ENCODE results near the gene PCDHGA5.

PCDHGA5 gene

DNA sequence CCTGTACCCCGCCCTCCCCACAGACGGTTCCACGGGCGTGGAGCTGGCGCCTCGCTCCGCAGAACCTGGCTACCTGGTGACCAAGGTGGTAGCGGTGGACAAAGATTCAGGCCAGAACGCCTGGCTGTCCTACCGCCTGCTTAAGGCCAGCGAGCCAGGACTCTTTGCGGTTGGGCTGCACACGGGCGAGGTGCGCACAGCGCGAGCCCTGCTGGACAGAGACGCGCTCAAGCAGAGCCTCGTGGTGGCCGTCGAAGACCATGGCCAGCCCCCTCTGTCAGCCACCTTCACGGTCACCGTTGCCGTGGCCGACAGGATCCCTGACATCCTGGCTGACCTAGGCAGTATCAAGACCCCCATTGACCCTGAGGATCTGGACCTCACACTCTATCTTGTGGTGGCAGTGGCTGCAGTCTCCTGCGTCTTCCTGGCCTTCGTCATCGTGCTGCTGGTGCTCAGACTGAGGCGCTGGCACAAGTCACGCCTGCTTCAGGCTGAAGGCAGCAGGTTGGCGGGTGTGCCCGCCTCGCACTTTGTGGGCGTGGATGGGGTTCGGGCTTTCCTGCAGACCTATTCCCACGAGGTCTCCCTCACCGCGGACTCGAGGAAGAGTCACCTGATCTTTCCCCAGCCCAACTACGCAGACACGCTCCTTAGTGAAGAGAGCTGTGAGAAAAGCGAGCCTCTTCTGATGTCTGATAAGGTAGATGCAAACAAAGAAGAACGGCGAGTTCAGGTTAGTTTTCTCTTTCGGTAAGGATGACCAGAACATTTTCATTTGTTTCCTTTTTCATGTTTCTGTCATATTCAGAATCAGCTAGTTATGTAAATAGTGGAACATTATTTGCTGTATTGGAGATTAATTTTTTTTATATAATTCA, 2.3 kb downstream of the PCDHGA5 start:
- Histone ChIP-seq H3K27me3 (ENCODE audit: insufficient read depth, low read length, poor library complexity) (no peaks in the 10 kb centered on the region), H3K56ac (ENCODE audit: low read length) (no peak overlapping the region), H3K79me2 (ENCODE audit: control insufficient read depth, insufficient read depth, low read length) (no peaks in the 10 kb centered on the region), H2BK120ac (ENCODE audit: low read depth, low read length) (no peak overlapping the region), H3K27ac (ENCODE audit: low read depth, low read length) (no peak overlapping the region), H3K4me2 (ENCODE audit: low read length) (no peak overlapping the region), H3K4me1 (ENCODE audit: control insufficient read depth, low read depth, low read length) (no peaks in the 10 kb centered on the region), H2BK5ac (ENCODE audit: low read length) (no peak overlapping the region), H3K4me3 (ENCODE audit: low read length) (no peak overlapping the region), H3K36me3 (ENCODE audit: control insufficient read depth, insufficient read depth, low read length) (no peaks in the 10 kb centered on the region), H3K79me1 (ENCODE audit: low read length) (no peaks in the 10 kb centered on the region), H4K5ac (ENCODE audit: low read length) (no peak overlapping the region), H4K8ac (ENCODE audit: low read depth, low read length) (no peak overlapping the region), H3K4ac (ENCODE audit: low read depth, low read length) (no peak overlapping the region), H2BK15ac (replicated peaks; ENCODE audit: low read depth) (no peak overlapping the region), H3K9ac (ENCODE audit: low read length) (no peak overlapping the region), H3K18ac (ENCODE audit: low read length) (no peak overlapping the region), H2AK5ac (ENCODE audit: low read length) (no peak overlapping the region), H3K23ac (ENCODE audit: low read length) (no peak overlapping the region)
- WGBS (ENCODE audit: extremely low coverage, insufficient coverage, low lambda C conversion rate) = no CpG with 5 or more reads among the region's 46 CpGs
- no peak for DNase-seq

DNA sequence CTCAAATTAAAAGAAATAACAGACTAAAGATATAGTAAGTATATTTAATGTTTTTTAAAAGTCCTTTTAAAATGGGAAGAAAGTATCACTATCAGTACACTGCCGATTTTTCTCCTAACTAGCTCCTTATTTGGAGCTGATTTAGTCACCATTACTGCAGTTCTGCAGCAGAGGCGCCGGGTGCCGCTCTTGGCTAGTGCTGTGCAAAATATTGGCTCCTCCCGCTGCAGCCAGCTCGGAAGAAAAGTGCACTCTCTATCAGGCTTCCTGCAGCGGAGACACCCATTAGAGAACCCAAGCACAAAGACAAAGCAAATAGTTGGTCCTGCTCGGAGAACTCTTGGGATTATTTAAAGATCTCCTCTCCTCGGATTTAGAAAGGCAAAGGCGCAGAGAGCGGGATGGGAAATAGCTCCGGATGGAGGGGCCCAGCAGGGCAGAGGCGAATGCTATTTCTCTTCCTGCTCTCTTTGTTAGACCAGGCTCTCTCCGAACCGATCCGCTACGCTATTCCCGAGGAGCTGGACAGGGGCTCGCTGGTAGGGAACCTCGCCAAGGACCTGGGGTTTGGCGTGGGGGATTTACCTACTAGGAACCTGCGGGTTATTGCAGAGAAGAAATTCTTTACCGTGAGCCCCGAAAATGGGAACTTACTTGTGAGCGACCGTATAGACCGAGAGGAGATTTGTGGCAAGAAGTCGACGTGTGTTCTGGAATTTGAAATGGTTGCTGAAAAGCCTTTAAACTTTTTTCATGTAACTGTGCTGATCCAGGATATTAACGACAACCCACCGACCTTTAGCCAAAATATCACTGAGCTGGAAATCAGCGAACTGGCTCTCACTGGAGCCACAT, 6.3 kb downstream of the PCDHGA5 start, which contains the start of gene PCDHGB3:
PCDHGB3 (plus strand) TSS at position 249 of the 855 bp plus-strand sequence; CDS start at position 402, 153 bp downstream.
- no peak within 1 kb of the TSS for H4K5ac ChIP-seq (ENCODE audit: low read length)
- no peak within 1 kb of the TSS for H3K56ac ChIP-seq (ENCODE audit: low read length)
- H3K27me3 ChIP-seq (ENCODE audit: insufficient read depth, low read length, poor library complexity) = no peaks in the 10 kb centered on the region
- no peak within 1 kb of the TSS for H2AK5ac ChIP-seq (ENCODE audit: low read length)
- H3K36me3 ChIP-seq (ENCODE audit: control insufficient read depth, insufficient read depth, low read length) = no peaks in the 10 kb centered on the region
- DNase-seq = no peak
- H3K18ac ChIP-seq (ENCODE audit: low read length) = no peak within 1 kb of the TSS
- H3K79me2 ChIP-seq (ENCODE audit: control insufficient read depth, insufficient read depth, low read length) = no peaks in the 10 kb centered on the region
- H3K4me2 ChIP-seq (ENCODE audit: low read length) = no peak within 1 kb of the TSS
- H4K8ac ChIP-seq (ENCODE audit: low read depth, low read length) = no peak within 1 kb of the TSS
- no peak within 1 kb of the TSS for H3K4me3 ChIP-seq (ENCODE audit: low read length)
- H3K4ac ChIP-seq (ENCODE audit: low read depth, low read length) = no peak within 1 kb of the TSS
- no peak within 1 kb of the TSS for H2BK15ac ChIP-seq (replicated peaks; ENCODE audit: low read depth)
- H2BK120ac ChIP-seq (ENCODE audit: low read depth, low read length) = no peak within 1 kb of the TSS
- H3K79me1 ChIP-seq (ENCODE audit: low read length) = no peaks in the 10 kb centered on the region
- no peak within 1 kb of the TSS for H3K27ac ChIP-seq (ENCODE audit: low read depth, low read length)
- no peak within 1 kb of the TSS for H3K9ac ChIP-seq (ENCODE audit: low read length)
- no peak within 1 kb of the TSS for H3K23ac ChIP-seq (ENCODE audit: low read length)
- no CpG with 5 or more reads among the region's 32 CpGs for WGBS (ENCODE audit: extremely low coverage, insufficient coverage, low lambda C conversion rate)
- no peak within 1 kb of the TSS for H2BK5ac ChIP-seq (ENCODE audit: low read length)
- H3K4me1 ChIP-seq (ENCODE audit: control insufficient read depth, low read depth, low read length) = no peaks in the 10 kb centered on the region

GRCh38 chr5:141371572-141372475, 7.9 kb downstream of the PCDHGA5 start:
- no CpG with 5 or more reads among the region's 69 CpGs for WGBS (ENCODE audit: extremely low coverage, insufficient coverage, low lambda C conversion rate)
- Histone ChIP-seq H3K56ac (ENCODE audit: low read length) (no peak overlapping the region), H3K4me1 (ENCODE audit: control insufficient read depth, low read depth, low read length) (no peaks in the 10 kb centered on the region), H3K9ac (ENCODE audit: low read length) (no peak overlapping the region), H4K8ac (ENCODE audit: low read depth, low read length) (no peak overlapping the region), H2BK15ac (replicated peaks; ENCODE audit: low read depth) (no peak overlapping the region), H3K4me3 (ENCODE audit: low read length) (no peak overlapping the region), H3K4me2 (ENCODE audit: low read length) (no peak overlapping the region), H2BK120ac (ENCODE audit: low read depth, low read length) (no peak overlapping the region), H3K27me3 (ENCODE audit: insufficient read depth, low read length, poor library complexity) (no peaks in the 10 kb centered on the region), H4K5ac (ENCODE audit: low read length) (no peak overlapping the region), H3K36me3 (ENCODE audit: control insufficient read depth, insufficient read depth, low read length) (no peaks in the 10 kb centered on the region), H3K79me2 (ENCODE audit: control insufficient read depth, insufficient read depth, low read length) (no peaks in the 10 kb centered on the region), H2BK5ac (ENCODE audit: low read length) (no peak overlapping the region), H3K27ac (ENCODE audit: low read depth, low read length) (no peak overlapping the region), H3K79me1 (ENCODE audit: low read length) (no peaks in the 10 kb centered on the region), H3K18ac (ENCODE audit: low read length) (no peak overlapping the region), H2AK5ac (ENCODE audit: low read length) (no peak overlapping the region), H3K23ac (ENCODE audit: low read length) (no peak overlapping the region), H3K4ac (ENCODE audit: low read depth, low read length) (no peak overlapping the region)
- no peak for DNase-seq

- Histone ChIP-seq H3K36me3 (ENCODE audit: control insufficient read depth, insufficient read depth, low read length) (no peaks in the 10 kb centered on the region), H3K4me2 (ENCODE audit: low read length) (no peak within 1 kb of the TSS), H3K79me2 (ENCODE audit: control insufficient read depth, insufficient read depth, low read length) (no peaks in the 10 kb centered on the region), H3K23ac (ENCODE audit: low read length) (no peak within 1 kb of the TSS), H2AK5ac (ENCODE audit: low read length) (no peak within 1 kb of the TSS), H3K9ac (ENCODE audit: low read length) (no peak within 1 kb of the TSS), H2BK15ac (replicated peaks; ENCODE audit: low read depth) (no peak within 1 kb of the TSS), H3K27ac (ENCODE audit: low read depth, low read length) (no peak within 1 kb of the TSS), H3K56ac (ENCODE audit: low read length) (no peak within 1 kb of the TSS), H3K4me3 (ENCODE audit: low read length) (no peak within 1 kb of the TSS), H4K5ac (ENCODE audit: low read length) (no peak within 1 kb of the TSS), H2BK120ac (ENCODE audit: low read depth, low read length) (no peak within 1 kb of the TSS), H3K27me3 (ENCODE audit: insufficient read depth, low read length, poor library complexity) (no peaks in the 10 kb centered on the region), H4K8ac (ENCODE audit: low read depth, low read length) (no peak within 1 kb of the TSS), H3K4me1 (ENCODE audit: control insufficient read depth, low read depth, low read length) (no peaks in the 10 kb centered on the region), H3K4ac (ENCODE audit: low read depth, low read length) (no peak within 1 kb of the TSS), H3K18ac (ENCODE audit: low read length) (no peak within 1 kb of the TSS), H3K79me1 (ENCODE audit: low read length) (no peaks in the 10 kb centered on the region), H2BK5ac (ENCODE audit: low read length) (no peak within 1 kb of the TSS)
- WGBS (ENCODE audit: extremely low coverage, insufficient coverage, low lambda C conversion rate) = no CpG with 5 or more reads among the region's 27 CpGs
- DNase-seq = no peak
These were observed 9.8 kb downstream of the PCDHGA5 start, which contains the start of gene PCDHGA6 for GRCh38 chr5:141373673-141374317. Gene PCDHGA6, plus strand, starts transcription at chr5:141373891. Its CDS starts 193 bp downstream, at chr5:141374084.

- Histone ChIP-seq H2BK15ac (replicated peaks; ENCODE audit: low read depth) (no peak overlapping the region), H2AK5ac (ENCODE audit: low read length) (no peak overlapping the region), H3K27me3 (ENCODE audit: insufficient read depth, low read length, poor library complexity) (no peaks in the 10 kb centered on the region), H3K23ac (ENCODE audit: low read length) (no peak overlapping the region), H2BK120ac (ENCODE audit: low read depth, low read length) (no peak overlapping the region), H3K56ac (ENCODE audit: low read length) (no peak overlapping the region), H3K36me3 (ENCODE audit: control insufficient read depth, insufficient read depth, low read length) (no peaks in the 10 kb centered on the region), H3K18ac (ENCODE audit: low read length) (no peak overlapping the region), H2BK5ac (ENCODE audit: low read length) (no peak overlapping the region), H3K9ac (ENCODE audit: low read length) (no peak overlapping the region), H3K4me2 (ENCODE audit: low read length) (no peak overlapping the region), H3K4me3 (ENCODE audit: low read length) (no peak overlapping the region), H3K4ac (ENCODE audit: low read depth, low read length) (no peak overlapping the region), H3K27ac (ENCODE audit: low read depth, low read length) (no peak overlapping the region), H4K5ac (ENCODE audit: low read length) (no peak overlapping the region), H3K79me2 (ENCODE audit: control insufficient read depth, insufficient read depth, low read length) (no peaks in the 10 kb centered on the region), H3K4me1 (ENCODE audit: control insufficient read depth, low read depth, low read length) (no peaks in the 10 kb centered on the region), H4K8ac (ENCODE audit: low read depth, low read length) (no peak overlapping the region), H3K79me1 (ENCODE audit: low read length) (no peaks in the 10 kb centered on the region)
- WGBS (ENCODE audit: extremely low coverage, insufficient coverage, low lambda C conversion rate) = no CpG with 5 or more reads among the region's 14 CpGs
- DNase-seq = no peak
These were observed 10.7 kb downstream of the PCDHGA5 start for GRCh38 chr5:141374627-141375026.
